H9 (cell line): Measurements from ENCODE around the gene NDUFB2. TPM values are rescaled to one million over a fixed set of nuclear protein-coding genes. Genes with fewer than 3 reads are reported as not detected.

Experiments
- DNase-seq: peaks from one replicate; pipeline ENCODE4 v3.0.0-alpha.2; 2017
- H2AFZ ChIP-seq: one replicate; pipeline ENCODE4 v1.6.1; 2013; ENCODE audit warnings: mild to moderate bottlenecking, low read length, control low read depth, moderate library complexity
- H2AK5ac ChIP-seq: 2 replicates; pipeline ENCODE4 v1.6.1; 2013; ENCODE audit warnings: low read length, control low read depth, mixed read lengths; ENCODE audit not compliant: insufficient read length
- H2BK120ac ChIP-seq: one replicate; pipeline ENCODE4 v1.6.1; 2013; ENCODE audit warnings: low read depth, mild to moderate bottlenecking, low read length, control low read depth, inconsistent platforms; ENCODE audit not compliant: poor library complexity, severe bottlenecking
- H2BK12ac ChIP-seq: 2 replicates; pipeline ENCODE4 v1.6.1; 2013; ENCODE audit warnings: low read length, control low read depth, mixed read lengths, low read depth; ENCODE audit not compliant: insufficient read length
- H2BK15ac ChIP-seq: 2 replicates; pipeline ENCODE4 v1.6.1; 2013; ENCODE audit warnings: low read depth, low read length, control low read depth
- H2BK20ac ChIP-seq: one replicate; pipeline ENCODE4 v1.6.1; 2013; ENCODE audit warnings: low read depth, mild to moderate bottlenecking, low read length, control low read depth, inconsistent platforms; ENCODE audit not compliant: poor library complexity, severe bottlenecking
- H2BK5ac ChIP-seq: 2 replicates; pipeline ENCODE4 v1.6.1; 2013; ENCODE audit warnings: low read length, control low read depth, mixed read lengths; ENCODE audit not compliant: insufficient read length
- H3K14ac ChIP-seq: 2 replicates; pipeline ENCODE4 v1.6.1; 2013; ENCODE audit warnings: low read length, control low read depth; ENCODE audit not compliant: insufficient read depth
- H3K18ac ChIP-seq: 2 replicates; pipeline ENCODE4 v1.6.1; 2013; ENCODE audit warnings: low read depth, mild to moderate bottlenecking, mixed read lengths, low read length, control low read depth; ENCODE audit not compliant: insufficient read length
- H3K23ac ChIP-seq: 2 replicates; pipeline ENCODE4 v1.6.1; 2013; ENCODE audit warnings: low read length, control low read depth, mixed read lengths, low read depth; ENCODE audit not compliant: insufficient read length
- H3K23me2 ChIP-seq: 2 replicates; pipeline ENCODE4 v1.6.1; 2013; ENCODE audit warnings: low read depth, mild to moderate bottlenecking, mixed read lengths, low read length, control low read depth; ENCODE audit not compliant: insufficient read length, poor library complexity, severe bottlenecking
- H3K27ac ChIP-seq: 2 replicates; pipeline ENCODE4 v1.5.1; 2013; ENCODE audit warnings: low read length, control low read depth, mixed read lengths, low read depth; ENCODE audit not compliant: insufficient read length
- H3K27me3 ChIP-seq: 2 replicates; pipeline ENCODE4 v1.6.1; 2013; ENCODE audit warnings: low read length, control low read depth, inconsistent platforms; ENCODE audit not compliant: insufficient read depth
- H3K4ac ChIP-seq: 2 replicates; pipeline ENCODE4 v1.6.1; 2013; ENCODE audit warnings: low read depth, mild to moderate bottlenecking, control low read depth, inconsistent platforms, low read length, moderate library complexity
- H3K4me1 ChIP-seq: 2 replicates; pipeline ENCODE4 v1.6.1; 2013; ENCODE audit warnings: low read length, control low read depth, inconsistent platforms; ENCODE audit not compliant: insufficient read depth
- H3K4me2 ChIP-seq: 2 replicates; pipeline ENCODE4 v1.6.1; 2013; ENCODE audit warnings: low read length, control low read depth, mixed read lengths; ENCODE audit not compliant: insufficient read length, insufficient read depth
- H3K56ac ChIP-seq: 2 replicates; pipeline ENCODE4 v1.6.1; 2013; ENCODE audit warnings: low read depth, mild to moderate bottlenecking, mixed read lengths, low read length, control low read depth; ENCODE audit not compliant: insufficient read length
- H3K79me1 ChIP-seq: 2 replicates; pipeline ENCODE4 v1.6.1; 2013; ENCODE audit warnings: low read depth, mild to moderate bottlenecking, moderate library complexity, low read length, control low read depth, inconsistent platforms; ENCODE audit not compliant: insufficient read depth, poor library complexity, severe bottlenecking
- H3K79me2 ChIP-seq: 2 replicates; pipeline ENCODE4 v1.6.1; 2013; ENCODE audit warnings: low read length, control low read depth, inconsistent platforms; ENCODE audit not compliant: insufficient read depth
- H3K9ac ChIP-seq: 2 replicates; pipeline ENCODE4 v1.6.1; 2013; ENCODE audit warnings: low read length, control low read depth, mixed read lengths; ENCODE audit not compliant: insufficient read length; ENCODE audit errors: extremely low read depth
- H3K9me3 ChIP-seq: one replicate; pipeline ENCODE4 v1.6.1; 2013; ENCODE audit warnings: low read depth, low read length, inconsistent platforms; ENCODE audit not compliant: control insufficient read depth
- H3T11ph ChIP-seq: one replicate; pipeline ENCODE4 v1.6.1; 2013; ENCODE audit warnings: mild to moderate bottlenecking, low read length, control low read depth, inconsistent platforms
- H4K20me1 ChIP-seq: one replicate; pipeline ENCODE4 v1.6.1; 2013; ENCODE audit not compliant: control insufficient read depth, insufficient read length, insufficient read depth
- H4K5ac ChIP-seq: 2 replicates; pipeline ENCODE4 v1.6.1; 2013; ENCODE audit warnings: low read depth, mild to moderate bottlenecking, mixed read lengths, low read length, control low read depth; ENCODE audit not compliant: insufficient read length
- H4K8ac ChIP-seq: replicated peaks from 2 replicates; pipeline ENCODE4 v1.6.1; 2013; ENCODE audit warnings: low read length, control low read depth, mixed read lengths, low read depth; ENCODE audit not compliant: insufficient read length
- H4K91ac ChIP-seq: 2 replicates; pipeline ENCODE4 v1.6.1; 2013; ENCODE audit warnings: low read depth, mild to moderate bottlenecking, moderate library complexity, mixed read lengths, low read length, control low read depth; ENCODE audit not compliant: insufficient read length
- H3K27ac Mint-ChIP-seq, 3 experiments: 2 replicates in 2 of 3; 3 replicates in 1 of 3; pipeline ENCODE4 v1.8.0; 2020 to 2021; ENCODE audit warnings: mixed read lengths in 3 of 3, mild to moderate bottlenecking in 1 of 3, moderate library complexity in 1 of 3
- H3K27me3 Mint-ChIP-seq: 2 replicates; pipeline ENCODE4 v1.8.0; 2021; ENCODE audit warnings: low read depth, mild to moderate bottlenecking, moderate library complexity, mixed read lengths
- H3K36me3 Mint-ChIP-seq, 3 experiments: 2 replicates in 2 of 3; 3 replicates in 1 of 3; pipeline ENCODE4 v1.8.0; 2020 to 2021; ENCODE audit warnings: low read depth in 3 of 3, mixed read lengths in 3 of 3; ENCODE audit not compliant: insufficient read depth in 1 of 3
- H3K4me1 Mint-ChIP-seq, 2 experiments: 2 replicates each; pipeline ENCODE4 v1.8.0; 2020; ENCODE audit warnings: mixed read lengths in 2 of 2
- H3K4me3 Mint-ChIP-seq, 2 experiments: 2 replicates in 1 of 2; 3 replicates in 1 of 2; pipeline ENCODE4 v1.8.0; 2020 to 2021; ENCODE audit warnings: mild to moderate bottlenecking in 2 of 2, mixed read lengths in 2 of 2, moderate library complexity in 1 of 2
- H3K9me3 Mint-ChIP-seq, 2 experiments: 2 replicates in 1 of 2; 3 replicates in 1 of 2; pipeline ENCODE4 v1.8.0; 2020; ENCODE audit warnings: mild to moderate bottlenecking in 2 of 2, mixed read lengths in 2 of 2, moderate library complexity in 1 of 2
- CTCF ChIP-seq: fragments of 200-600 bp; sonication (generic); conservative IDR thresholded peaks from 3 replicates; pipeline ENCODE4 v1.8.0; 2021; ENCODE audit warnings: antibody characterized with exemption, mild to moderate bottlenecking
- WGBS: extraction: QIAGEN DNeasy Blood & Tissue Kit; methylation state at CpG from one replicate; pipeline ENCODE4 v1.1.7; 2013; ENCODE audit warnings: missing lambda C conversion rate, low lambda C conversion rate, mixed read lengths; ENCODE audit not compliant: insufficient read length; ENCODE audit errors: extremely low coverage; 5-methylcytosine and 5-hydroxymethylcytosine counted together
- total RNA-seq: library from RNA; stranded (reverse); gene quantifications from 2 replicates; pipeline ENCODE4 v1.2.1, GENCODE V29; 2021

Gene NDUFB2
- total RNA-seq, 1 experiment from 2014 or later = 177 TPM

GRCh38 chr7:140685407-140686087 is 11.0 kb upstream of the NDUFB2 start:
- Histone ChIP-seq H3T11ph (no peak overlapping the region), H3K56ac (no peak overlapping the region), H4K20me1 (no peaks in the 10 kb centered on the region), H2AK5ac (no peak overlapping the region), H2BK15ac (no peak overlapping the region), H3K9ac (no peak overlapping the region), H4K91ac (no peak overlapping the region), H3K9me3 (no peaks in the 10 kb centered on the region), H3K79me1 (no peaks in the 10 kb centered on the region), H3K27ac (no peak overlapping the region), H3K23me2 (no peaks in the 10 kb centered on the region), H3K18ac (no peak overlapping the region), H2BK5ac (no peak overlapping the region), H3K4me2 (no peak overlapping the region), H2AFZ (no peak overlapping the region), H2BK20ac (no peak overlapping the region), H3K23ac (no peak overlapping the region), H4K5ac (no peak overlapping the region), H3K27me3 (no peaks in the 10 kb centered on the region; the same call in 1 of the 2 replicates), H2BK120ac (no peak overlapping the region), H2BK12ac (no peak overlapping the region), H4K8ac (no peak overlapping the region), H3K79me2 (no peaks in the 10 kb centered on the region), H3K4ac (no peak overlapping the region), H3K14ac (no peak overlapping the region), H3K4me1 (no peaks in the 10 kb centered on the region)
- Mint-ChIP-seq H3K27me3 (no peaks in the 10 kb centered on the region; the same call in 1 of the 2 replicates), H3K4me1 (peaks cover 0 to 7% of the 10 kb centered on the region in 2 experiments; a peak in 2 of 4 replicates), H3K9me3 (no peaks in the 10 kb centered on the region), H3K36me3 (peaks cover 0 to 20% (median 8%) of the 10 kb centered on the region in 3 experiments; a peak in 5 of 7 replicates), H3K27ac (no peak overlapping the region; a peak in 1 of 7 replicates), H3K4me3 (no peak overlapping the region)
- WGBS = no CpG with 5 or more reads among the region's 10 CpGs
- no peak for TF ChIP-seq CTCF
- no peak for DNase-seq
